ENCODE measurements around the gene THAP5.

GRCh38 chr7:108604307-108605077, 35.0 kb upstream of the THAP5 start:
- TF ChIP-seq POLR2AphosphoS5 (IDR thresholded peaks at IDR 0.05; ENCODE audit: low read depth, low read length) (no peak), CTCF (IDR thresholded peaks at IDR 0.05) (no peak), REST (IDR thresholded peaks at IDR 0.05; ENCODE audit: insufficient read depth in 1 of 2, low read depth in 2 of 2, low read length in 1 of 2) (no peak), SIN3A (IDR thresholded peaks at IDR 0.05; ENCODE audit: borderline replicate concordance, insufficient read depth, low read depth, low read length) (no peak), TCF7L2 (IDR thresholded peaks at IDR 0.05; ENCODE audit: low read depth, low read length) (no peak)

Data from Panc1 (cell line).